ENCODE measurements around the gene MGARP.

The MGARP gene

GRCh38 chr4:139300431-139301112 lies 20.5 kb upstream of the MGARP start:
- peak overlapping the region; percentile 95 for H3K27ac ChIP-seq
- TF ChIP-seq ZFX (IDR thresholded peaks at IDR 0.05; ENCODE audit: borderline replicate concordance) (no peak), CTCF (IDR thresholded peaks at IDR 0.05) (no peak)

GRCh38 chr4:139299536-139299935 lies 19.5 kb upstream of the MGARP start:
- TF ChIP-seq CTCF (IDR thresholded peaks at IDR 0.05) (no peak), ZFX (IDR thresholded peaks at IDR 0.05; ENCODE audit: borderline replicate concordance) (no peak)
- peak overlapping the region; percentile 95; the same call in 1 of the 2 replicates for H3K27ac ChIP-seq

- TF ChIP-seq ZFX (IDR thresholded peaks at IDR 0.05; ENCODE audit: borderline replicate concordance) (no peak), CTCF (IDR thresholded peaks at IDR 0.05) (no peak)
- H3K27ac ChIP-seq = no peak overlapping the region
These were observed 17.0 kb upstream of the MGARP start for GRCh38 chr4:139297001-139297410.

GRCh38 chr4:139295942-139296299 lies 15.9 kb upstream of the MGARP start:
- no peak for TF ChIP-seq ZFX (IDR thresholded peaks at IDR 0.05; ENCODE audit: borderline replicate concordance)
- peak; percentile 67 for TF ChIP-seq CTCF (IDR thresholded peaks at IDR 0.05)
- peak overlapping the region; percentile 73 for H3K27ac ChIP-seq

- no peak for TF ChIP-seq ZFX (IDR thresholded peaks at IDR 0.05; ENCODE audit: borderline replicate concordance)
- peak; percentile 96 for TF ChIP-seq CTCF (IDR thresholded peaks at IDR 0.05)
- peak overlapping the region; percentile 73 for H3K27ac ChIP-seq
These were observed 15.3 kb upstream of the MGARP start for GRCh38 chr4:139295206-139295941.

GRCh38 chr4:139286186-139286698 lies 6.2 kb upstream of the MGARP start:
- TF ChIP-seq CTCF (IDR thresholded peaks at IDR 0.05) = no peak
- H3K27ac ChIP-seq = no peak overlapping the region

- H3K27ac ChIP-seq = no peak overlapping the region
These were observed 2.7 kb upstream of the MGARP start for GRCh38 chr4:139282721-139283075.

More at GRCh38 chr4:139282721-139283075, 2.7 kb upstream of the MGARP start:
- no peak for TF ChIP-seq CTCF (IDR thresholded peaks at IDR 0.05)

All from 22Rv1 (cell line).